GM12864 (cell line): ENCODE results near the gene DPYSL4.

Source experiments
- DNase-seq: peaks from one replicate; pipeline ENCODE4 v3.0.0-alpha.2; 2011; ENCODE audit warnings: low read depth
- H3K4me3 ChIP-seq: 2 replicates; pipeline ENCODE4 v1.5.1; 2011; ENCODE audit warnings: mild to moderate bottlenecking, low read depth, low read length, control low read depth
- TF ChIP-seq, protein P1 (sequence below): IDR thresholded peaks from 2 replicates; pipeline ENCODE4 v1.5.1; 2011; ENCODE audit warnings: low read depth, mild to moderate bottlenecking, moderate library complexity, low read length, control low read depth, inconsistent platforms; ENCODE audit errors: missing control alignments

Gene DPYSL4

DNA sequence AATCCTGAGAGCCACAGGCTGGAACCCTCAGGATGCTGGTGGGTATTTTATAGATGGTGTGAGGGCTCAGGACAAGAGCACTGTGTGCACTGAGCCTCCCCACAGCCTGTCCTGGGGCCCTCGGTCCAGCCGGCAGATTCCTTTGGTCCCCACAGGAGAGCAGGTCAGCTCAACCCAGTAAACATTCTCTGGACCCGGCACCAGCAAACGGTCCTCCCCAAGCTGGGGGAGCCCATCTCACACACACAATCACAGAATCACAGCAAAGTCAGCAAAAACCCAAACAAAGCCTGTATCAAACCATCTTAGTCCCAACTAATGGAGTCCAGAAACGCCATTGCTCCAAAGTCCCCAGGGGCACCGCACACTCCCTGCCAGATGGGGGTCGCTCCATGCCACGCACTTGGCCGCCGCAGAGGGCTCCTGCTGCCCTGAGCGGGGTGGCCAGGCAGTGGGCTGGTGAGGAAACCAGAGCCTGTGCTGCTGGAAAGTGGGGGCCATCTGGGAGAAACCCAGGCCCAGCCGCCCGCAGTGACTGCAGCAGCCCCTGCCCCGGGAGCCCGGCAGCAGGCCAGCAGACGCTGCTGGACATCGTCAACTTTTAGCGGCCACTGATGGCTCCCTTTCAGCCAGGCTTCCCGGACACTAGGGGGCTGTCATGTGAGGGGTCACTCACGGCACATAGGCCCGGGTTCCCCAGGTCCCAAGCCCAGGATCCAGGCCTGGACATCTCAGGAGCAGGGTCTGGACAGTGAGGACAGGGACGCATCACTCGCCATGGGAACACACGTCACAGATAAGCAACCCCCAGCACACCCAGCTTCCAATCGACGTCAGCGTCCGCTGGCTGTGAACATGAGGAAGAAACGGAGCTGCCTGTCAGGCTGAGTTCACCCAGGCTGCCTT lies 52.6 kb downstream of the DPYSL4 start:
- TF ChIP-seq, protein P1, sequence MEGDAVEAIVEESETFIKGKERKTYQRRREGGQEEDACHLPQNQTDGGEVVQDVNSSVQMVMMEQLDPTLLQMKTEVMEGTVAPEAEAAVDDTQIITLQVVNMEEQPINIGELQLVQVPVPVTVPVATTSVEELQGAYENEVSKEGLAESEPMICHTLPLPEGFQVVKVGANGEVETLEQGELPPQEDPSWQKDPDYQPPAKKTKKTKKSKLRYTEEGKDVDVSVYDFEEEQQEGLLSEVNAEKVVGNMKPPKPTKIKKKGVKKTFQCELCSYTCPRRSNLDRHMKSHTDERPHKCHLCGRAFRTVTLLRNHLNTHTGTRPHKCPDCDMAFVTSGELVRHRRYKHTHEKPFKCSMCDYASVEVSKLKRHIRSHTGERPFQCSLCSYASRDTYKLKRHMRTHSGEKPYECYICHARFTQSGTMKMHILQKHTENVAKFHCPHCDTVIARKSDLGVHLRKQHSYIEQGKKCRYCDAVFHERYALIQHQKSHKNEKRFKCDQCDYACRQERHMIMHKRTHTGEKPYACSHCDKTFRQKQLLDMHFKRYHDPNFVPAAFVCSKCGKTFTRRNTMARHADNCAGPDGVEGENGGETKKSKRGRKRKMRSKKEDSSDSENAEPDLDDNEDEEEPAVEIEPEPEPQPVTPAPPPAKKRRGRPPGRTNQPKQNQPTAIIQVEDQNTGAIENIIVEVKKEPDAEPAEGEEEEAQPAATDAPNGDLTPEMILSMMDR, result no peak
- no peak overlapping the region for H3K4me3 ChIP-seq
- no peak for DNase-seq

DNA sequence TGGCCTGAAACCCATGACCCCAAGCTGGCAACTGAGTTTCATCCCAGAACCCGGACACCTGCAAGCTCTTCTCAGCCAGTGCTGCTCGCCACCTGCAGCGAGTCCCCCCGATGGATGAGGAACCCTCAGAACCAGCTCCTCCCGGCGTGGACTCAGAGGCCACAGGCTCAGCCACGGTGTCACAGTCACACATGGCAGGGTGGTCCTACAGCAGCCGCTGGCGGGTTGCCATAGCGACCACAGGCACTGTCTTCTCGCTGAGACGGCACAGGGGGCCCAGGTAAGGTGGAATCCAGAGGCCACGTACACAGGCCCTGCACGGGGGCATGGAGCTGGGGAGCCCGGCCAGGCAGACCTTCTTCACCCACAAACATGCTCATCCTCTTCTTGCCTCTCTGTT lies 53.4 kb downstream of the DPYSL4 start:
- TF ChIP-seq, protein P1, result no peak
- no peak for DNase-seq
- H3K4me3 ChIP-seq, result no peak overlapping the region

DNA sequence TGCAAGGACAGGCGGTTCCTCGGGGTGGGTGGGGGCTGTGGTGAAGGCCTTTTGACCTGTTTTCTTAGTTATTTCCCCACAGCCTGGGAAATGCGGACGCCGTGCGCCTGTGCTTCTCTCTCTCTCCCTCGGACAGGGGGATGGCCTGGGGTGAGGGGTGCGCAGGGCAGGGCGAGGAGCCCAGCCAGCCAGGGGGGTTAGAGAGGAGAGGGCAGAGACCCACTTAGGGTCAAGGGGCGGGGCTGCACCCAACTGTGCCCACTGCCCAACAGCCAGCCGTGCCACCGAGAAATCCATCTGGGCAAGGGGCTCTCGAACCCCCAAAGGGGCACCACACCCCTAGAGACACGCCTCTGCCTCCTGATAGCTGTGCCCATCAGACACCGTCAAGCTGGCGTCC lies 53.8 kb downstream of the DPYSL4 start:
- TF ChIP-seq, protein P1, result no peak

DNA sequence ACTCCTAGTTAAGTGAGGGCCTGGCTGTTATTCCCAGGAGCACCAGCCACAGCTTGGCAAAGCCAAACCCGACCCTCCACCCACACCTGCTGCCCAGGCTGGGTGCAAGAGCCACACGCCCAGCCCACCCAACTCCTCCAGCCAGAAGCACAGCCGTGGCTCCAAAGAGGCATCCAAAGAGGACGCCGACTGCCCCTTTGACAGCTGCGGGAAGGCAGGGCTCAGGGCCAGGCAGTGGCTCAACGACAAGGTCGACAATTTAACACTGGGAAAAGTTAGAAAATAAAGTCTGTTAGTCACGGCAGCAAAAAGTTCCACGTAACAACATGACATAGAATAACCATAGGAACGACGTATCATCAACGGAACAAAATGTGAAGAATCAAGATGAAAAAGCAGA lies 54.3 kb downstream of the DPYSL4 start:
- H3K4me3 ChIP-seq, result no peak overlapping the region
- TF ChIP-seq, protein P1, result no peak
- DNase-seq, result no peak

More for the DNA sequence above, 53.8 kb downstream of the DPYSL4 start:
- H3K4me3 ChIP-seq, result no peak overlapping the region
- no peak for DNase-seq

DNA sequence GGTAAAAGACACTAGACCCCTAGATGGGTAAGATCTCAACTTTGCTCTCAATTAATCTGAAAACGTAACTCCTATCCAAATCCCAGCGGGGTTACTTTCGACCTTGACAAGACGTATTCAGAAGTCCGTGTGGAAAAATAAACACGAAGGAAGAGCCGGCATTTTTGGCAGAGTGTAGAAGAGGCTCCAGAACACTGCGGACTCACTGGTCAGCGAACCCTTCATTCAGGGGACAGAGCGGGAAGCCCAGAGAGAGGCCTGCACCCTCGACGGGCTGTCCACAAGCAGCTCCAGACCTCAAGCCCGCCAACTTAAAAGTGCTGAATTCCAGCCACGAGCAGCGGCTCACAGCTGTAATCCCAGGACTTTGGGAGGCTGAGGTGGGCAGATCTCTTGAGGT lies 54.7 kb downstream of the DPYSL4 start:
- TF ChIP-seq, protein P1, result no peak

DNA sequence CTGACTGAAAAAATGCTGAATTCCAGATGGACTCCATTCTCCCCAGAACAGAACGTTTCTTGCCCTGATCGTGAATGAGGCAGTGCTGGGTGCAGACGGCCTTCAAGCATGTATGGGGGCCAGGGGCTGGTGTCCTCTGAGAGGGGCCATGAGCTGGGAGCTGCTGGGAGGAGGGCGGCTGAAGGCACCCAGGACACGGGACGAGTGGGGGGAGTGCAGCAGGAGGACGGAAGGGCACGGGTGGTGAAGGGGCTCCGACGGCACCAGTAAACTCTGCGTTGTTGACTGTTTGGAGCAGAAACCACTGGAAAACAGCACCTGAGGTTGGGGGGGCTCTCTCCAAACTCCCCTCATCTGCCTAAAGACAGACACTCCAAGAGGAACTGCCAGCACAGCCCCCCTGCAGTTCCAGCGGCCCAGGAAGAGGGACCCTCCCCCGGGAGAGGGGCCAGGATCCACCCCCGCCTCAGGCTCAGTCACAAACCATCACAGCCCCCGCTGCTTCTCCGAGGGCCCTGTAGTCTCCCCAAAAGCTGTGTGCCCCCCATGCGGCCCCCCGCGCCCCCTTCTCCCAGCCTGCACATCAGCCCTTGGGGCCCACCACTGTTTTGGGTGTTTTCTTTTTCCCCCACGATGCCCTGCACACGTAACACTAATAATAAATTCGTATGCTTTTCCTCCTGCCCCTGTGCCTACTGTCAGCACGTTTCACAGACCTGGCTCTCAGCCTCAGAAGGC lies 55.5 kb downstream of the DPYSL4 start:
- no peak overlapping the region for H3K4me3 ChIP-seq
- no peak for DNase-seq
- TF ChIP-seq, protein P1, result no peak

More for the DNA sequence above, 54.7 kb downstream of the DPYSL4 start:
- no peak for DNase-seq
- H3K4me3 ChIP-seq, result no peak overlapping the region

DNA sequence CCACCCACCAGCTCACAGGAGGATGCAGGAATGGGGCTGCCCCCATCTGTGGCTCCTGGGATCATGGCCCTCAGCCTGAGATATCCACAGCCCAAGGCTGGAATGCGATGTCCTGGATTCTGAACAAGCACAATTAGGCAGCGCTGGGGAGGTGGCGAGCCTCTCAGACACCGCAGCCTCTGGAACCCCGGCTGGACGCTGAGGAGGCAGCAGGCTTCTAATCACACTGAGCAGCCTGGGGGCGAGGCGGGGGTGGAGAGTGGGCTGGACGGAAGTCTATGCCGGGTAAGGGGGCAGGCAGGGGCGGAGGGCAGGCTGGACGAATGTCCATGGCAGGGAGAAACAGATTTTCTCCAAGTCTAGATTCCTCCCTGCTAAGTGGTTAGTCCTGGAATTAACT lies 56.4 kb downstream of the DPYSL4 start:
- DNase-seq, result no peak
- no peak overlapping the region for H3K4me3 ChIP-seq
- TF ChIP-seq, protein P1, result no peak
